Activated CD4-positive, alpha-beta T cell treated with anti-CD3 and anti-CD28 coated beads, Interleukin-2, amount 50 U/mL, for 24 hours (primary cell): Measurements from ENCODE around the gene ATE1.
A peak's percentile ranks its signal among the peaks of the same experiment; 100 is the strongest.

Source experiments
- DNase-seq, 2 donors: peaks; one replicate each; pipeline ENCODE4 v3.0.0-alpha.2; 2020; ENCODE audit warnings: low read depth in 1 of 2, low spot score in 1 of 2

ATE1 gene

DNA sequence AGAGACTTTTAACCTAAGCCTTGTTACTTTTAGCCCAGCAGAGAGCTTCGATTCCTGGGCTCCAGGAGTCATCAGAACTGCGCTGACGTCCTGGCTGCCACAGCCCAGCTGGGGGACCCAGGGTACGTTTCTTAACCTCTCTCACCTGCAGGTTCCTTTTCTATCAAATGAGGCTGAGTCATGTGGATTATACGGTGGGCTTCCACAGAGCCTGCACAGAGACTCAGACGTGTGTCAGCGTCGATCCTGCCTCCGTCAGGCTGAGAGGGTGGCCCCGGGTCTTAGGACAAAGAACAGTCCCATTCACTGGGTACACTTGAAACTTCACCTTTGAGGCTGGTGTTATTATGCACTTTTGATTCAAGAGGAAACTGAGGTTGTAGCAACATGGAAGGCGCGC, 228.9 kb downstream of the ATE1 start:
- DNase-seq = no peak

DNA sequence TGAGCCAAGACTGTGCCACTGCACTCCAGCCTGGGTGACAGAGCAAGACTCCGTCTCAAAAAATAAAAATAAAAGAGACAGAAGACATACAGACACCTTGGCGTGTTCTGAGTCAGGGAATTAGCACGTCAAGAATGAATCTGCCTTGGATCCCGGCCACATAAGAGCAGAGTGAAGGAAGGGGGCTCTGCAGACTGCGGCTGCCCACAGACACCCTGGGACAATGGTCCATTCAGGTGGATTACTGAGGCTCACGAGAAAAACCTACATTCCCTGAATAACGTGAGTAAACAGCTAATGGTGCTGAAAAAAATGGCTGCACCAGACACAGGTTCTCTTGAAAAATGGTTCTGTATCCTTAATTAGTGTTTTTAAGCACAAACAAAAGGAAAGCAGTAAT, 229.5 kb downstream of the ATE1 start:
- no peak for DNase-seq

DNA sequence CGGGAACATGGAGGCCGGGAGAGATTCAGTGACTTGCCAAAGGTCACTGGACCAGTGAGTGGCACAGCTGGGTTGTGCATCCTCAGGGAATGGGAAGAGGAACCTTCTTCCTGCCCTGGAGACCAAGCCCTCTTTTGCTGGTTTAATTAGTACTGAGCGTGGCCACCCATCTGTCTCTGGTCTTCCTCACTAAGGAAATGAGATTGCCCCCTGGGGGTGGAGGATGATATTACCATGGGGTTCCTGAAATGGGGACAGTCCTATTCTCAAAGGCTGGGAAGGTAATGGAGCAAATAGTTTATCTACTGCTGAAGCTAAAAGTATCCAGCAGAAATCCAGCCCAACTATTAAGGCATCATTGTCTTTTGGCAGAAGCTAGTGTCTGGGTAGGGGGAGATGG, 231.0 kb downstream of the ATE1 start:
- peak in 1 of 2 donors; percentile 10 for DNase-seq

DNA sequence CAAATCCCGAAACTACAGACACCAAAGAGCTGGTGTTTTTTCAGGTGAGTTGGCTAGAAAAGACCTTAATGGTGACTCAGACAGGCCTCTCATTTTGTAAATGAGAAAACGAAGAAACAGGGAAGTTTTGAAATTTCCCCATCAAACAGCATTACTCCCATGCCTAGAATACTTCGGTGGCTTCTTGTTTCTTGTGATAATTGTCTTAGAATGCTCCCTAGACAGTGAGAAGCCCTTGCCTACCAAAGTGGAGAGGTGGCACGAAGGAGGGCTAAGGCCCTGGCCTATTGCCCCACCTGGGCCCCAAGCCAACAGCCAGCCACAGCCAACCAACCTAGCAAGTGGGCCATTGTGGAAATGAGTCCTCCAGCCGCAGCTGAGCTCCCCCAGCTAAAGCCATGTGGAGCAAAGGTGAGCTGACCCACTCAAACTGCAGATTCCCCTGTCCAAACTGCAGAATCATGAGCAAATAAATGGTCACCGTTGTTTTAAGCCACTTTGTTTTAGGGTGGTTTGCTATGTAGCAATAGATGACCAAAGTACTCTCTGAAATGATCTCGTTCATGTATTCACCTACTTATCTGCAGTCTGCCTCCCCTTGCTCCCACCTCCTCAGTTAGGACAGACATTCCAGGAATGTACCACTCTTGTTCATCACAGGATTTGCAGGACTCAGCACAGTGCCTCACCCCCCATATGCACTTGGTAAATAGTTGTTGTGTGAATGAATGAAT, 231.9 kb downstream of the ATE1 start:
- DNase-seq = no peak

DNA sequence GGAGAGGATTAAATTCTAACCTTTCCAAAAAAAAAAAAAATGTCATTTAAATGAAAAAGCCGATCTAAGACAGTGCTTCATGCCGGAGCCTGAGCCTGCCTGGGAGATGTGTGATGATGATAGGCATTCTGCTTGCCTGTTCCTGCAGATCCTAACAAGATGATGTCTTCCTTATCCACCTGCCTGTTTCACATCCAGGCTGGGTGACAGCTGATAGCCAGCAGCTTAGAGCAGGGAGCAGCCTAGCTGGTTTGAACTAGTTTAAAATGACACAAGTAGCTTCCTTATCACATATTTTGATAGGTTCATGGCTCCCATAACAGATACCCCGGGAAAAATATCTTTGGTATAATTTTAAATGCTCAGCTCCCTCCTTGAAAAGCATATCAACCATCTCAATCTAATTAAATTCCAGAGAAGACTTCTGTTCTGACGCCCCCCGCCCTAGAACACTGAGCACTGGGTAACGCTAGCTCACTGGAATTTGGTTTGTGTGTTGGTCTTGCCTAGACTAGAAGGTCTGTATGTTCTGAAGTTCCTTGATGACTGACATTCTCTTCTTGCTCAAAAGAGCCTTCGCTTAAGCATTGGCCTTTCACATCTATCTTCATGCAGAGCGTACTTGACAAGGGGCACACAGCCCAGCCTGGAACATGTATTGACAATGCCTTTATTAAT, 232.7 kb downstream of the ATE1 start:
- no peak for DNase-seq

DNA sequence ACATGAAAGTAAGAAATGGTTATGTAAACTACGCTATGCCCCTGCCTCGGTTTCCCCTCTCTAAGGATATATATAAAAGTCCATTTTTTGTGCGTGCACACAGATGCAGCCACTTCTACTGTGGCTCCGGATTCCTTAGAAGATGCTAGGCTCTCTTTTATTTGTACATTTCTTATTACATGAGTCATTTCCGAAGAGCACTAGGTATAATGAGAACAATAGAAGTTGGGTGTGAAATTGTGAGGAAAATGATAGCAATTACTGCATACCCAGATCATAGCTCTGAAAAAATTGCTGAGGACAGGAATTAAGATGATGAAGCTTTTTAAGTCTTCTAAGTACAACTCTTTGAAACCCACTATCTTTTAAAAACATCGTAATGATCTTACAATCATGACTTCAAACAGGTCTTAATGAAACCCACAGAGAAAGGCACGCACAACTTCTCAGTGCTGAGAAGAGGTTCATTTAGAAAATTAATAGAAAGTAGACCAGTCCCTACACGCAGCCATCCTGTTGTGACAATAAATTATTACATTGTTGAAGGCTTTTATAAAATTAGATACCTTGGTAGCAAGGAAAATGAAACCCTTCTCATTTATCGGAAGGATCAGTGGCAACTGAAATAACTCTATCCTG, 233.4 kb downstream of the ATE1 start:
- DNase-seq = no peak

DNA sequence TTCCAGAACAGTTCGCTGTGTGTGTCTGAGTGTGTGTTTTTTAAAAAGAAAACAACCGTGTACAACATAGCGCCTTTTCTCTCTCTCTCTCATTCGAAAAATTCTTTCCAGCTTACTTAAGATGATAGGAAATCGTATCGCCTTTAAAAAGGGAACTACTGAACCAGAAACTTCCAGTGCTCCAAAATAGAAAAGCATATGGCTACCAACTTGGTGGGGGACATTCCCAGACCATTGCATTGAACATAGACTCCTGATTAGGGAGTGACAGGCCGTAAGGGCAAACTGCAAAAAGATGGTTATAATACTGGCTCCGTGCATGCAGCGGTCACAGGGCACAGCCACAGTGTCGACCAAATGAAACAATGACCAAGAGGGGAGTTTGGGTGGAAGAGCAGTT, 235.2 kb downstream of the ATE1 start:
- DNase-seq = no peak

DNA sequence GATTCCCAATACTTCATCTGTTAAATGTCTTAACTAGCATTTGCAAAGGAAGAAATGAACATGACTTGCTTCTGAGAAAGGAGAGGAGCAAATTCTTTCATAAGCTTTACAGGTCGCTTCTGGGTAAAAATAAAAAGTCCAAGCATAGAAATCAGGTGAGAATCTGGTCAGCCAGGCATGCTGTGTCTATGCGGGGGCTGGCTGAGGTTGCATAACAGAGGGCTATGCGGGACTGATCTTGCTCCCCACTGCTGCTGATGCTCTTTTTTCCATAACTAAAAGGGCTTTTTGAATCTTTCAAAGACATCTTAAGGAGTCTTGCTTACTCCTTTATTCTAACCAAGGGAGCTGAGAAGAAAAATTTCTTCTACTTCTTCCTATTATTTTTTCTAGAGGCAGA, 236.9 kb downstream of the ATE1 start:
- DNase-seq = no peak
